GM18868 (cell line): ENCODE measurements around the gene PLB1.

ENCODE experiments used
- ATAC-seq: cut with Tn5 transposase; IDR thresholded peaks from one replicate; pipeline ENCODE4 v1.9.1; 2021; ENCODE audit warnings: mild to moderate bottlenecking, moderate library complexity; ENCODE audit not compliant: unreplicated experiment

The PLB1 gene

DNA sequence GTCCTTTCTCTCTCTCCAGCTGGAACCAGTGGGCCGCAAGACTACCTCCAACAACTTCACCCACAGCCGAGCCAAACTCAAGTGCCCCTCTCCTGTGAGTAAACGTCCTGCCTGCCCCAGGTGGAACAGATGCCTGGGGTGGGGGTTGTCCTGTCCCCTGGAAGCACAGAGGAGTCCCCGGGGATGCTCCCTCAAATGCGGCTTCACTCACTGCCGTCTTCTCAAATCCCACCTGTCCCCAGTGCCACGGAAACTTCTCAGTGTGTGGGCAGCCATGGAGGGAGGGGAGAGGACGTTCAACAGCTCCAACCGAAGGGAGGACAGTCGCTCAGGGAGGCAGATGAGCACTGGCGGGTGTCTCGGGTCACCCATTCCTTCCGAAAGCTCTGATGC lies 145.0 kb downstream of the PLB1 start:
- no peak for ATAC-seq

DNA sequence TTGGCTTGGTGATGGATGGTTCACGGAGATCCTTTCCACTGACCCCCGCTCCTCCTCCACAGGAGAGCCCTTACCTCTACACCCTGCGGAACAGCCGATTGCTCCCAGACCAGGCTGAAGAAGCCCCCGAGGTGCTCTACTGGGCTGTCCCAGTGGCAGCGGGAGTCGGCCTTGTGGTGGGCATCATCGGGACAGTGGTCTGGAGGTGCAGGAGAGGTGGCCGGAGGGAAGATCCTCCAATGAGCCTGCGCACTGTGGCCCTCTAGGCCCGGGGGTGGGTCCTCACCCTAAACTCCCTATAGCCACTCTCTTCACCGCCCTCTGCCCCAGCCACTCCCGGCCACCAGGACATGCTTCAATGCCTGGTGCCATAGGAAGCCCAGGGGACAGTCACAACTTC lies 146.9 kb downstream of the PLB1 start:
- no peak for ATAC-seq

DNA sequence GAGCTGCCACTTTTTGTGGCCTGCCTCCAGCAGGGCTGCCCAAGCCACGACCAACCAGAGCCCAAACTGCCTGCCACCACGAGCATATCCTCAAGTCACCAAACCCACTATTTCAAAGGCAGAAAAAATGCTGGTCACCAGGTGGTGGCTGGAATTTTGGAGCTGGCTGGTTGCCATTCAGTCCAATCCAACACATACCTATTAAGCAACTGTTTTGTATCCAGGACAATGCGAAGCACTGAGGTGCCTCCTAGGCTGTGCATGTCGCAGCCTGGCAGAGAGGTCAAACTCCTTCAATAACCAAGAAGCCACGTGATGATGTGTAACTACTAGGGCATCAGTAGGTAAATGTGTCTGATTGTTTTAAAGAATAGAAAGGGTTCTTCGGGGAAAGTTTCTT lies 147.5 kb downstream of the PLB1 start:
- no peak for ATAC-seq

DNA sequence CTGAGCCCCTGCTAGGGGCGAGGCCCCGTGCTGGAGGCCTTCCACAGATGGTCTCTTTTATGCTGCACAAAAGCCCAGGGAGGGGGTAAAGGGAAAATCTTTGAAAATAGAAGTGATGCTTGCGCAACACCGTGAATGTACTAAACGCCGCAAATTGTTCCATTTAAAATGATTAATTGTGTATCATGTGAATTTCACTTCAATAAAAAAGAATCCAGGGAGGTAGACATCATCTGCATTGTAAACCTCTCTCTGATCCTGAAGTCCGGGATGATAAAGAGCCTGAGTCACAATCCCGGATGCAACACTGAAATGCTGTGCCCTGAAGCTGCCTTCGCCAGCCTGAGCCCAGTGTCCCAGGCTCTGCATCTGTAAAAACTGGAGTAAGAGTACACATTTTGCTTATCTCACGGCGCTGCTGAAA lies 148.1 kb downstream of the PLB1 start:
- no peak for ATAC-seq

DNA sequence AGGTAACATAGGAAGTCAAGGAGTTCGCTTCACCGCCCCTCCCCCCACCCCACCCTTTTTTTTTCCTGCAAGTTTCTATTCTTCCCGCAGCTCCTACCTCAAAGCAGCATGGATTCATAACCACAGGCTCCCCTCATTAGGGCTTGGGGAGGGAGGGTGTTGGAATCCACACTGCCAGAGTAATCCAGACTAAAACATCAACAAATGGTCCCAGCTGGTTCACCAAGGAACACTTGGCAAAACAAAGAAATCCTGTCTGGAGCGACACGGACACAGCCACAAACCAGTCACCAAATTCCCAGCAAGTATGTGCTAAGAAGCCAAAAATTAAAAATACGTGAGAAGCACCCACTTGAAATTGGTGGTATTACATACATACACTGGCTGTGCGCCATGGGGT lies 148.9 kb downstream of the PLB1 start:
- ATAC-seq: no peak

DNA sequence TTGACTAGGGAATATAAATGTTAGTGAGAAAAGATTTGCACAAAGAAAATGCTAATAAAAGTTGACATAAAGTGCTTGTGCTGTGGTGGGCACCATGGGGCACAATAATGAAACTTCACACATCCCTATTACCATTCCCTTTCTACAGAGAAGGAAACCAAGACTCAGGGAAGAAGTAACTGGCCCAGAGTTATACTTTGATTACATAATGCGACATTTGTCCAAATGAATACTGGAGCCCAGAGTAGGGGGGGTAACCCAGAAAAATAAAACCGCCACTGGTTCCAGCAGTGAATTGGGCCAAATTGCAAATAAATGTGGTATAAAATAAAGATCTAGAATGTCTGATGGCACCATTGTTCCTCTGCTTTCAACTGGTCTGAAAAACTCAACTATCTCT lies 149.7 kb downstream of the PLB1 start:
- no peak for ATAC-seq

DNA sequence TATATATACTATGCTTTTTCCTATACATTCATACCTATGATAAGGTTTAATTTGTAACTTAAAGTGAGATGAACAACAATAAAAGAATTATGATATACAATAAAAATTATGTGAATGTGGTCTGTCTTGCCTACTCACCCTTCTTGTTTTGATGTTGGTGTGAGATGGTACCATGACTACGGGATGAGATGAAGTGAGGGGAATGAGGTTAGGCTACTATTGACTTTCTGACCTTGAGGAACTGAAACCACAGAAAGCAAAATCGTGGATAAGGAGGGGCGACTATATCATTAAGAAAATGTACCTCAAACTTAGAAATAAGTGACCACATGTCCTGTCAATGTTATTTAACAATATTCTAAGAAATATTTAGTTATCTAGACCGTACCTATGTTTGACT lies 151.8 kb downstream of the PLB1 start:
- ATAC-seq: no peak

DNA sequence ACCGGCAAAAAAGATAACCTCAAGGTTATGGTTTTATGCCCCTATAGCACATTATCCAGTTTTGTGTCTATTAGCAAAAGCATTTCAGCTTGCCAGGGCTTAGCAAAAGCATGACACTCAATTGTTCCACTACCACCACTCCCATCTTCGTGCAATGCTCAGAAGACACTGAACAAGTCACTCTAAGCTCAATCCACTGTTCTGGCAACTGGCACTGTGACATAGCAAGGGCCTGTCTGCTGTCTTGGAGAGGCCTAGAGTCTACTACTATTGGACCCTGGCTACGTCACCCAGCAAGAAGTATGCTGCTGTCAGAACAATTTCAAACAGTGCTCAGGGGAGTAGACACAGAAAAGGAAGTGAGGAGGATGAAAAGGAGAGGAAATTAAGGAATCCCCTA lies 152.3 kb downstream of the PLB1 start:
- ATAC-seq: no peak

DNA sequence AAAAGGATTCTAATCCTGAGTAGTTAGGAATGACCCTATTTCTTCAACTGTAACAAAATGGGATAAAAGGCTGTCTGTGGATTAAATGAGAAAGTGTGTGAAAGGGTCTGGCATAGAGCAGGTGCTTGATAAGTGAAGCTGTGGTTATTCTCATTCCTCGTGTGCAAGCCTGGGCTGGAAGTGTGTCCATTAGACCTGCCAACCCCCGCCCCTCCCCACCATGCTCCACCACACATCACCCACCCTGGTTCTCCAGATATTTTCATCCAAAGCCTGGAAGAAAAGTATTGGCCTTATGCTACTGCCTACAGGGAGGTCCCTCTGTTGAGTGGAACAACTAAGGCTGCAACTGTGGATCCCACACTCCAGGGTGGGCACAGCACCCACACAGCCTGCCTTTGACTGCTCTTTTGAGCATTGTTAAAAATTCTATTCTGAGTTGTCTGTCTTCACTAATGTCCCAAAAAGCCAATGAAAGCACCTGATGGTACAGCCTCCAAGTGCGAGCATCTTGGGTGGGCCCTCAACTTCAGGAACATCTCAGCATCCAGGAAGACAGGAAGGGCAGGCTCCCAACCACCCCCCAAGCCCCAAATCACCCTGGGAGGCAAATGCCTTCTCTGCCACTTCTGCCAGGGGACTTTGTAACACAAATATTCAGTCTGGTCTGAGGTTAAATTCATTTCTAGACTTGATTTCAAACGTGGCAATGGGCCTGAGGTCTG lies 153.0 kb downstream of the PLB1 start:
- ATAC-seq: no peak

DNA sequence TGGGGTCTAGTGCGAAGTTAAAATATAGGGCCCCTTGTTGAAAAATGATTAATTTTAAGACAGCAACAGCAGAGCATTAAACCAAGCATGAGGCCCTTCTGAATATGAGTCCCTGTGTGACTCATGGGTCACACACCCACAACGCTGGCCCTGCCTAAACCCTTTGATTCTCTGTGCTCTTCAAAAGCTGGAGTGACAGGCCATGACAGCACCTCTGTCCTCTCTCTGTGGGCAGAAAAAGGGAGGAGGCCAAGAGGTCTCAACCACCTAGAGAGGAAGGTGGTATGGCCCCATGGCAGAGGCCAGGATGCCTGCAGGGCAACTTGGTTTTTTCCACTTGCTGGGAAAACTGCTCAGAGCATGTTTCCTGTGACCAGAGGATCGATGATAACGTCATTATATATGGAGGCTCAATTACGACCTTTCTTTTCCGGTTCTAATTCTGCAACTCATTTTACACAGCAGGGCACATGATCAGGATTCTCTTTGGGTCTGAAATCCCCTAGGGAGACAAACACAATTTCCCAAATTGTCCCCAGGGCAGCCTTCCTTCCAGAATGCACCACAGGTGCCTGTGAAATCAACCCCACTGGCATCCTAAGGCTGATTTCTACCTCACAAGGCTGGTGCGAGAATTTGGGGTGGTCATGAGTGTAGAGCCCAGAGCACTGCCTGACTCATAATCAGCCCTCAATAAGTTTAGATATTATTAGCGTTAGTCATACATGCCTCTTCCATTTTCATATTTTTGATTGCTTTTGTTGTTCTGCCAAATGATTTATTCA lies 153.8 kb downstream of the PLB1 start:
- peak; percentile 62 for ATAC-seq

DNA sequence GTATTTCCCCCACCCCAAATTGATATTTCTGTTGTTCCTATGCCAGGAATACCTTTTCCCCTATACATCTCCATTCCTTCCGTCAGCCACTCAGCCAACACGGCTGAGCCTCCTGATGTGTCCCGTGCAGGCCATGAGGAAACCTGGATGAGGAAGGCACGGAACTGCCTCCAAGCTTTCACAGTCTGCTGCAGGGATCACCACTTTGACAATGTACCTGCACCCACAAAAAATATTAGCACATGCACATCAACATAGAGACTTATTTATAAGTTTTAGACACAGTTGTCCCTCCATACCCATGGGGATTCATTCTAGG lies 154.4 kb downstream of the PLB1 start:
- ATAC-seq: no peak

DNA sequence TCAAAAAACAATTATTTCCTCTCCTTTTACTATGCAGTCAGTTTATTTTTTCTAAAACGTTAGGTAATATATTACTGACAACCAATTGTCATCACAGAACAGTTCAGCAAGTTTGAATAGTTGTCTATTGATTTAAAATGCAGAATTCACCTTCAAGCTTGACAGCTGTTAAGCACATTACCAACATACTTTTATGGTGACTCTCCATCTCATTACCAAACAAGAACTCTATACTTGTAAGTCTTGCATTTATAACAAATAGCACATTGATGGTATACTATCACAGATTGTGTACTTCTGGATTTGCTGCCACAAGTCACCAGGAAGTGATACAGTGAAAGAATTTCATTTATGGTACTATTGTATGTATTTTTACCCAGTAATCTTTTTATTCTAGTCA lies 156.4 kb downstream of the PLB1 start:
- ATAC-seq: no peak

DNA sequence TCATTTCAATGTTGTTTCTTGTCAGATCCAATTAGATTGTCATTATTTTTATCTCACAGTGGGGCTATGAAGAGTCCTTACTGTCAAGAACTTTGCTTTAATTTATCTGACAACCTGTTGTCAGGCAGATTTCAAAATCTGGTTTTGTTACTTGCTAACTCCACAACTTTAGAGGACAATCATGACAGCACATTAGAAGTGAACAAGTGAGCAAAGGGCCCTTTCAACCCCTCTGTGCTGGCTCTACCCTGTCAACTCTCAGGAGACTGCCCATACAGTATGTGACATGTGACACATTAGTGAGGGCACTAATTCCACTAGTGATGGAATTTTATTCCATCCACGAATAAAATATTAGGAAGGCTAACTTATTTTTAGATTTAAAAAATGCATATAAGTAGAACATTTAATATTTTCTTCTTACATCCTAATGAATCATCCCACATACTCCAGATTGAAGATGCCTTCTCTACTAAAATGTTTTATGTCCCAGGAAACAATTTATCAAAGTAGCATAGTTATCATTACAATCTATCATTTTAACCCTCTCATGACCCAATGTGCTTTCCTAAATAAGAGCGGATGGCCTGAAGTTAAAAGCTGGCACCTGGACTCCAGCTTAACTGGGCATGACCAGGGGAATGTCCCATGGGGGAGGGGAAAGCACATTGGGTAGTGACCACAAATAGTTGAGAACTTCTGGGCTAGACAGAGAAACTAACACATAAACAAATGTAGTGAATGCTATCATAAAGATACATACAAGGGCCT lies 158.2 kb downstream of the PLB1 start:
- no peak for ATAC-seq

DNA sequence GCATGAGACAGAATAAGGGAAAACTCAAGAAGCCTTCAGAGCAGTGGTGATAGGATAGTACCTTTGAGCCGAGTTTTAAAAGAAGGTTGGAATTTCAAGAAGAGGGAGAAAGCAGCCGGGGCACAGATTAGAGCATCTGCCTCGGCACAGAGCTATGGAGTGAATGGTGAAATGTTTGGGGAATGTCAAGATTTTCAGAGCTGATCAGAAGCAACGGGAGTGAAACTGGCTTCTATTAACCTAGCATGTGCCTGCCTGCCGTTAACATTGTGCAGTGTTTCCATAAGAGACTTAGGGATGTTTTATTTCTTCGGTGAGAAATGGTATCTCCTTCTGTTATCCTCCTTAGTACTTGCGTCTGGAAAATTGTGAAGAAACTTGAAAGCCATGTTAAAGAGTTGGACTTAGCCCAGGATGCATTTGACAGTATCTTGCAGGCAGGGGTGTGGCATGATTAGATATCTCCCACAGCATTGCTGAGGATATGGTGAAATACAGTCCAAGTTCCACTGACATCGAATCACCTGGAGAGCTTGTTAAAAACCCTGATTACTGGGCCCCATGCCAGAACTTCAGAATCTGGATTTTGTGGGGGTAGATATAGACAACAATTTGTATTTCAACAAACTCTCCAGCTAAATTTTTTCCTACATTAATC lies 158.9 kb downstream of the PLB1 start:
- no peak for ATAC-seq

DNA sequence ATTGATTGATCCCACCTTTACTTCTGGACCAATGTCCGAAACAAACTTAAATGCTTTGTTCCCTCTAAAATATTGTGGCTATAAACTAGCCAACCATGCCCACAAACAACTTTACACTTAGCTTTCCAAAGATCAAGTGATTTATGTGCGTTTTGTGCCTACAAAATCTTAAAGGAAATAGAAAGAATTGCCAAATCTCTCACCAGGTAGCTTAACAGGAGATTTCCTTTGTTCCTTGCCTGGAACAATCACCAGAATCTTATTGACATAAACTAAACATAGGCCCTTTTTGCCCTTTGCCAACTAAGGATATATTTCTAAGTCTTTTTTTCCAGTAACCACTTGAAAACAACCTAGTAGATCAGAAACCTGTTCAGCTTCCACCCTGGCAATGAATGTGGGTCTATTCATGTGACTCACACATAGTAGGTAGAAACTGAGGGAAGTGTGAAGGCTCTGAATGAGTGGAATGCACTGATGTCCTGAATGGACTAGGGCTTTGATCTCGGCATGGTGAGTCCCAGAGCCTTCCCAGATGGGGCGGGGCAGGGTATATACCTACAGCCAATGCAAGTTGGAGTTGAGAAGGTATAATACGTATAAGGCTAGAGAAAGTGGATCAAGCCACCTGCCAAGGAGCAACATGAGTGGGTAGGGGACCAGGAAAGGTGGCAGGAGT lies 161.2 kb downstream of the PLB1 start:
- ATAC-seq: no peak

DNA sequence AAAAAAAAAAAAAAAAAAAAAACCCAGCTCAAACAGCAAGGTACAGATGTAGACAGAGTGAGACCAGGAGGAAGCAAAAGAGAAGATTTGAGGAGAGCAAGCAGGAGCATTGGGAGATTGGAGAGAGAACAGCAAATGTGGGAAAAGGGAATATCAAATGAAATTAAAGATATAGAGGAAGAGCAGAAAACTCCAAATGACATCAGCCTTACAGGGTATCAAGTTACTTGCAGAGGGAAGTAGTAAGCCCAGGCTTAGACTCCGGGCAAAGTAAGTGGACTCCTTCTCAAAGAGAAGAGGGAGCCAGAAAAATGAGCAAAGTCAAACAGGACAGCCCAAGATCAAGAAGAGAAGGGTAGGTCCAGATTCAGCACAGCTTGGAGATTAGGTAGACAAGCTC lies 162.5 kb downstream of the PLB1 start:
- no peak for ATAC-seq

DNA sequence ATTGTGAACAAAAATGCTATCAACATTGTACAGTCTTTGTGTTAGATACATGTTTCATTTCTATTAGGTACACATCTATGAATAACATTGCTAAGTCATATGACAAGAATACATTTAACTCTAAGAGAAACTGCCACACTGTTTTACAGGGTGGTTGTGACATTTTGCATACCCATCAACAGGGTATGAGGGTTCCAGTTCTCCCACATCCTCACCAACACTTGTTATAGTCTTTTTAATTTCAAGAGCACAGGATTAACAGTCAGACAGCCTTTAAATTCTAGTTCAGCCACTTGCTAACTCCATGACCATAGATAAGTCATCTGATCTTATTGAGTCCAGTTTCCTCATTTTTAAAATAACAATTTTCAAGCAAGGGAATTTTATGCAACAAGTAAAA lies 163.3 kb downstream of the PLB1 start:
- no peak for ATAC-seq

DNA sequence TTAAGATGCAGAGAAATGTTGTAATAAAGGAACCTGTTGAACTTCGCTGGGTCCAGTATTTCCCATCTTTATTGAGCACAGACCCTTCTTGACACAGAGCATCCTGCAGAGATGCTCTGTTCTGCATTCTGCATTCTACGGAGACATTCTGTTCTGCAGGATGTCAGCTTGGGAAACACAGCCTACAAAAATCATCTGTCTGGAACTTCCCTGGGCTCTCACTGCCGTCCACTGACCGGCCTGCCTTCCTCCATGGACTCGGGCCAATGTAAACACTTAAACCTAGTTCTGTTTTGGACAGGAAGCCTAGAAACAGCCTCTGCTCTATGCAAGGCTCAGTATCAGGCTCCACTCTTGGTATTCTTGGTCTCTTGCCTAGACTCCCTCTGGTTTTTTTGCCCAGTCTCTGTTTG lies 165.7 kb downstream of the PLB1 start:
- ATAC-seq: no peak

DNA sequence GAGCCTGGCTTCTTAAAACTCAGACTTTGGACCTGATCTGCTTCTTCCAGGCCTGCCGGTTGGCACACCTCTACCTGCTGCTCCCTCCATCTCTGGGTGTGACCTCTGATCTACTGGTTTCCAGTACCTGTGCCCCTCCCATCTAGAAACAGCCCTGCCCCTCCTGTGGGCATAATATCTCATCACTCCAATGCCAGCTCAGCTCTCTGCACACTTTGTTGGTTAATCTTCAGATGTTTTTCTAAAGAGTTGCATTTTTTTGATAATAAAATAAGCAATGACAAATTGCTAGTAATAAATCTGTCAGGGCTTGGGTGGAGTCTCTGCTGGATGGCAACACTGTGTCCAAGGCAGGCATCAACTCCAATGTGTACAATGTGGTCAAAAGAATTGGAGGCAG lies 166.2 kb downstream of the PLB1 start:
- ATAC-seq: no peak

DNA sequence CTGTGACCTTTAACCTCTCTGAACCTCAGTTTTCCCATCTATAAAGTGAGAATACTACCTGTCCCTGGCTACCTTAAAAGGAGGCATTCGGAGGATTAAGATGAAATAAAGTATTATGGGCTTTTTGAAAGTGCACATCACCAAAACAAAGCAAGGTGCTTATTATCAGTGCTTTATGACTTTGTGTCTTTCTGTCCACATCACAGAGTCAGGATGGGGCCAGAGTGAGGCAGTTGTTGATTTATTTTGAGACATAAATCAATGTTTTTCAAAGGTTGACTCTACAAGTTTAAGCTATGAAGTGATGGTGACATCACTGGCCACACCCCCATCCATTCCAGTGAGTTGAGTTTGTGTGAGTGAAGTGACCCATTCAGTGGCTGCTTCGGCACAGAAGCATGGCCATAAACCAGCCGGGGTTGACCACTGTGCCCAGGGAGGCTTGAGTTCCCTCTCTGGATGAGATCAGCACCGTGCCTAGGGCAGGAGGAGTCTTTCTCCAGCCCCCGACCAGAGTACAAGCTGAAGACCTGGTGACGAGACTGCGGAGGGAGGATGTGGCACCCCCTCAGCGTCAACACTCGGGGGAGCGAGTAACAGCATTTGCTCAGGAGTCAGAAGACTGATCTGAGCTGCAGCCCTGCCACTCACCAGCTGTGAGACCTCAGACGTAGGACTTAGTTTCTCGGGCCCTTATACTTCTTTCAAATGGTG lies 166.8 kb downstream of the PLB1 start:
- no peak for ATAC-seq
